ENCODE data around the gene GNL3. TPM values are rescaled to one million over a fixed set of nuclear protein-coding genes. Genes with fewer than 3 reads are reported as not detected.

The GNL3 gene
- total and polyA plus RNA-seq, 12 donors, result 23.5 to 229 (median 65.1) TPM

DNA sequence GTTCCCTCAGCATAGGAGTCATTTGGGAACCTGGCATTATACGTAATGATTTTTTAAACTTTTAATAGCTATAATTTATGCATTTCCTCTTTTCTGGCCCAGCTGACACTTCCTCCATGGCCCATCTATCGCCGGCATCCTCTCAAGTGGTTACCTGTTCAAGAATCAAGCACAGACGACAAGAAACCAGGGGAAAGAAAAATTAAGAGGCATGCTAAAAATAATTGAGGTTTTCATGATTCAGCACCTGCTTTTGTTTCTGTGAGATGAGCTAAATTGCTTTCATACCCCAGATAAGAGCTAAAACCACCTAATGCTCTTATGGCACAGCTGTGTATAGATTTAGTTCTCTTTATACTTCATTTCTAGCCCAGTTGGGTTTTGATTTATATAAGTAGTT, 21.8 kb downstream of the GNL3 start:
- Histone ChIP-seq H3K9me3 (replicated peaks in 1 of 3) (no peaks in the 10 kb centered on the region), H3K27ac (no peak overlapping the region), H3K4me3 (peak overlapping the region in 1 of 4 donors; percentile 22), H3K27me3 (no peaks in the 10 kb centered on the region), H3K4me1 (replicated peaks in 1 of 2) (peaks cover 28 to 41% of the 10 kb centered on the region in 2 donors), H3K36me3 (replicated peaks in 1 of 2) (peaks cover 0 to 17% of the 10 kb centered on the region in 2 donors)
- TF ChIP-seq, protein P1, sequence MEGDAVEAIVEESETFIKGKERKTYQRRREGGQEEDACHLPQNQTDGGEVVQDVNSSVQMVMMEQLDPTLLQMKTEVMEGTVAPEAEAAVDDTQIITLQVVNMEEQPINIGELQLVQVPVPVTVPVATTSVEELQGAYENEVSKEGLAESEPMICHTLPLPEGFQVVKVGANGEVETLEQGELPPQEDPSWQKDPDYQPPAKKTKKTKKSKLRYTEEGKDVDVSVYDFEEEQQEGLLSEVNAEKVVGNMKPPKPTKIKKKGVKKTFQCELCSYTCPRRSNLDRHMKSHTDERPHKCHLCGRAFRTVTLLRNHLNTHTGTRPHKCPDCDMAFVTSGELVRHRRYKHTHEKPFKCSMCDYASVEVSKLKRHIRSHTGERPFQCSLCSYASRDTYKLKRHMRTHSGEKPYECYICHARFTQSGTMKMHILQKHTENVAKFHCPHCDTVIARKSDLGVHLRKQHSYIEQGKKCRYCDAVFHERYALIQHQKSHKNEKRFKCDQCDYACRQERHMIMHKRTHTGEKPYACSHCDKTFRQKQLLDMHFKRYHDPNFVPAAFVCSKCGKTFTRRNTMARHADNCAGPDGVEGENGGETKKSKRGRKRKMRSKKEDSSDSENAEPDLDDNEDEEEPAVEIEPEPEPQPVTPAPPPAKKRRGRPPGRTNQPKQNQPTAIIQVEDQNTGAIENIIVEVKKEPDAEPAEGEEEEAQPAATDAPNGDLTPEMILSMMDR (IDR thresholded peaks at IDR 0.05), result no peak
- no peak for TF ChIP-seq POLR2A (IDR thresholded peaks at IDR 0.05)
- intact Hi-C loops (cut with DNase I), result no loop called here
- 65 to 80% (median 74%) methylated on average over 4 of the region's 4 CpGs for WGBS, 4 donors
- DNase-seq, result no peak

DNA sequence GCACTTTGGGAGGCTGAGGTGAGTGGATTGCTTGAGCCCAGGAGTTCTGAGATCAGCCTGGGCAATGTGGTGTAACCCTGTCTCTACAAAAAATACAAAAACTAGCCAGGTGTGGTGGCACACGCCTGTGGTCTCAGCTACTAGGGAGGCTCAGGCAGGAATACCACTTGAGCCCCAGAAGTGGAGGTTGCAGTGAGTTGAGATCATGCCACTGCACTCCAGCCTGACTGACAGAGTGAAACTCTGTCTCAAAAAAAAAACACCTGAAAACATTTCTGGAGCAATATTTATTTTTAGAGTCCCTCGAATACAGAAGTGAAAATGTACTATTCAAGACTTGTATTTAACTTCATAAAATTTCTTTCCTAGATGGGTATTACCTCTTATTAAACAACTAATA, 24.7 kb downstream of the GNL3 start:
- DNase-seq, result no peak
- TF ChIP-seq POLR2A (IDR thresholded peaks at IDR 0.05), result no peak
- TF ChIP-seq, protein P1 (IDR thresholded peaks at IDR 0.05), result no peak
- Histone ChIP-seq H3K27ac (no peak overlapping the region), H3K27me3 (no peaks in the 10 kb centered on the region), H3K9me3 (replicated peaks in 1 of 3) (no peaks in the 10 kb centered on the region), H3K4me3 (no peak overlapping the region), H3K4me1 (replicated peaks in 1 of 2) (peaks cover 12 to 18% of the 10 kb centered on the region in 2 donors), H3K36me3 (replicated peaks in 1 of 2) (peaks cover 0 to 17% of the 10 kb centered on the region in 2 donors)
- intact Hi-C loops (cut with DNase I), result no loop called here
- 75 to 82% (median 79%) methylated on average over 2 of the region's 2 CpGs for WGBS, 4 donors

DNA sequence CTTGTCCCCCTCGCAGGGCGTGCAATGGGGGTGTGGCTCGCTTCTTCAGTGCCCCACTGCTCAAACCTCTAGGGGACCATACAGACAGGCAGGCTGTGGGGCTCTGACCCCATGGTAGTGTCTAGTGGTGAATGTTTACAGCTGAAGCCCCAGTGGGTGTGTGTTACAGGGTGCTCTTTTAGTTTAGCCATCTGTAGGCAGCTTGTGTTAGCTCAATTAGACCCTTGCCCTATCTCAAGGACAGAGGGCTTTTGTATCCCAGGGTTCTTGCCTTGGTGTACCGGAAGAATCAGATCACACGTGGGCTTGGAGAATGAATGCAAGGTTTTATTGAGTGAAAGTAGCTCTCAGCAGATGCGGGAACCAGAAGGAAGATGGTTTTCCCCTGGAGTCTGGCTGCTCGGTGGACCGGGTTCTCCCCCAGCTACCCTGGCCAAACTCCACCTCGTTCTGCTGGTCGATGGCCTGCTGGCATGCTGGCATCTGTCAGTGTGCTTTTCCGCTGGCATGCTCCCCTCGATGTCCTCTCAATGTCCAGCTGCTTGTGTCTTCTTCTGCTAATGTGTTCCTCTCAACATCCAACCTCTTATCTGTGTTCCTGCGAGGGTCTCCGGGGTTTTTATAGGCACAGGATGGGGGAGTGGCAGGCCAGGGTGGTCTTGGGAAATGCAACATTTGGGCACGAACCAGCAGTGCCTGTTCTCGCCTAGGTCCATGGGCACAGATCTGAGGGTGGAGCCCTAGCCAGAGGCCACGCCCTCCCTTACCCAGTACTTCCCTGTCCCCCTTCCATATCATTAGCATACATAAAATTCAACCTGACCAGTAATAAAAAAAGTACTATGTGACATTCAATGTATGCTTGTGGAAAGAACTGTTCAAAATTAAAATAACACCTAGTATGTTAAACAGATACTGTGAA, 26.7 kb downstream of the GNL3 start:
- H3K27ac ChIP-seq, result no peak overlapping the region
- H3K36me3 ChIP-seq (replicated peaks in 1 of 2), result peaks cover 0 to 17% of the 10 kb centered on the region in 2 donors
- H3K9me3 ChIP-seq (replicated peaks in 1 of 3), result no peaks in the 10 kb centered on the region
- 93 to 95% (median 94%) methylated on average over 17 of the region's 17 CpGs for WGBS, 4 donors
- TF ChIP-seq POLR2A (IDR thresholded peaks at IDR 0.05), result no peak
- TF ChIP-seq, protein P1 (IDR thresholded peaks at IDR 0.05), result no peak
- no peak overlapping the region for H3K4me3 ChIP-seq
- no peaks in the 10 kb centered on the region for H3K27me3 ChIP-seq
- intact Hi-C loops (cut with DNase I), result no loop called here
- peaks cover under 1 to 8% of the 10 kb centered on the region in 2 donors for H3K4me1 ChIP-seq (replicated peaks in 1 of 2)
- no peak for DNase-seq

DNA sequence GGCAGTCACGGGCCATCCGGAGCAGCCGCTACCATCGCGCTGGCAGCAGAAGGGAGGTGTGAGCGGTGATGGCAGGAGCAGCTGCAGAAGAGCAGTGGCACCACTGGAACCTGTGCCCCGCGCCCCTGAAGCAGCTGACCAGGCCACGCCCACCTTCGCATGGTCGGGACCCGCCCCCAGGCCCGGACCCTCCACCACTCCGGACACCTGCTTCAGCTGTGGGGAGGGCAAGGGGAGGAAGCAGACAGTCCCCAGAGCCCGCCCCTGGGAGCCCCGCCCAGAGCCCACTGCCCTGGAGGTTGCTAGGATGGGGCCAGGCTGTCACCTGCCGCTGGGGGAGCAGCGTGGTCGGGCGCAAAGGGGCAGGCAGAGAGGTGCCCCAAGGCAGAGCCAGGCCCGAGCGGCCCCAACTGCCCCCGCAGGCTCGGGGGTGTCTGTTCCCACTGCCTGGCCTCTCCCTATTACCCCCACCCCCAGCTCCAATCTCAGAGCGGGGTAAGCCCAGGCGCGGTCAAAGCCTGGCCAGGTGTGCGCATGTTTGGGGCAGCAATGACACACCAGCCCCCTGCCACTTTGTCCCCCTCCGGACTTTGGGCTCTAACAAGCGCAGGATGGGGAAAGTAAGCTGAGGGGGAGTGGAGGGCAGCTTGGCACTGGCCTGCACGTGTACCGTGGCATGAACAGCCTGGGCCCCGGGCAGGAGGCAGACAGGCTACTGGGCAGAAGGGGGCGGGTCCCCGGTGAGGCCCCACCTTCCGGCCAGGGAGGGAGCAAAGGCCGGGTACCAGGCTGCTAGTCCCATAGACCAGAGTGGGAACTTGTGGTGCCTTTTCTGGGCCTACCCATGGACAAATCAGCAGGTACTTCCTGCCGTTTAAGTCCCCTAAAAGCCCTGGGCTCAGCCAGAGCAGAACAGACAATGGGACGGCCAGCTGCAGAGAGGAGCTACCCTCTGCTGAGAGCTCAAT, 28.8 kb downstream of the GNL3 start:
- DNase-seq, result no peak
- TF ChIP-seq, protein P1 (IDR thresholded peaks at IDR 0.05), result no peak
- intact Hi-C loops (cut with DNase I), result no loop called here

More for the DNA sequence above, 28.8 kb downstream of the GNL3 start:
- Histone ChIP-seq H3K4me1 (replicated peaks in 1 of 2) (no peaks in the 10 kb centered on the region), H3K27ac (no peak overlapping the region), H3K27me3 (no peaks in the 10 kb centered on the region), H3K36me3 (replicated peaks in 1 of 2) (peaks cover 0 to 7% of the 10 kb centered on the region in 2 donors), H3K9me3 (replicated peaks in 1 of 3) (no peaks in the 10 kb centered on the region), H3K4me3 (no peak overlapping the region)
- 53 to 69% (median 62%) methylated on average over 18 to 39 of the region's 39 CpGs for WGBS, 4 donors

Measured in adrenal gland (tissue), 12 donors.